HG03460 (cell line): Measurements from ENCODE around the gene TRPT1.

ENCODE experiments used
- ATAC-seq: cut with Tn5 transposase; IDR thresholded peaks from one replicate; pipeline ENCODE4 v1.9.1; 2021; ENCODE audit not compliant: unreplicated experiment

TRPT1 gene

DNA sequence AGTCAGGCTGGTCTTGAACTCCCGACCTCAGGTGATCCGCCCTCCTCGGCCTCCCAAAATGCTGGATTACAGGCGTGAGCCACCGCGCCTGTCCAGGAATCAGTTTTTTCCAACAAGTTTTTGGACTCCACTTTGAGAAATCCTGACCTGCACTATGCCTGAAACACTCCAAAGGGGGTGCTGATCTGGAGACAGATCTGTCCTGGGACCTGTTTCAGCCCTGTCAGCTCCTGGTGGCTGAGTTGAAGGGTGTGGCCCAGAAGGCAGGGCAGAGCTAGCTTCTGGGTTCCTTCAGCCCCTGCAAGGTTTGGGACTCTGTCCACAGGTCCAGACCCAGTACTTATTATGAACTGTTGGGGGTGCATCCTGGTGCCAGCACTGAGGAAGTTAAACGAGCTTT is 5.6 kb upstream of the TRPT1 start:
- no peak for ATAC-seq

DNA sequence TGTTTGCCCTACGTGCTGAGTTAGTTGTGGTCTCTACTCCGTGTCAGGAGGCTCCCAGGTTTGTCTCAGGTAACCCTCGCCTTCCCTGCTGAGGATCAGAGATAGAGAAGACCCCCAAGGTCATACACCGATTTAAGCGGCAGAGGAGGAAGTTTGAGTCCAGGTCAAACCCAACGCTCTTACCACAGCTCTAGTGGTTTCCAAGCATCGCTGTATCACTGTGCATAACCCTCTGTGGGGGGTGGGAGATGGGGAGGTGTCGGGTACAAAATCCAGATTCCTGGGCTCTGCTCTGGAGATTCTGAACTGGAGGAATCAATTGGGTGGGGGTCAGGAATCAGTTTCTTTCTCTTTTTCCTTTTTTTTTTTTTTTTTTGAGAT is 5.0 kb upstream of the TRPT1 start:
- ATAC-seq: no peak

DNA sequence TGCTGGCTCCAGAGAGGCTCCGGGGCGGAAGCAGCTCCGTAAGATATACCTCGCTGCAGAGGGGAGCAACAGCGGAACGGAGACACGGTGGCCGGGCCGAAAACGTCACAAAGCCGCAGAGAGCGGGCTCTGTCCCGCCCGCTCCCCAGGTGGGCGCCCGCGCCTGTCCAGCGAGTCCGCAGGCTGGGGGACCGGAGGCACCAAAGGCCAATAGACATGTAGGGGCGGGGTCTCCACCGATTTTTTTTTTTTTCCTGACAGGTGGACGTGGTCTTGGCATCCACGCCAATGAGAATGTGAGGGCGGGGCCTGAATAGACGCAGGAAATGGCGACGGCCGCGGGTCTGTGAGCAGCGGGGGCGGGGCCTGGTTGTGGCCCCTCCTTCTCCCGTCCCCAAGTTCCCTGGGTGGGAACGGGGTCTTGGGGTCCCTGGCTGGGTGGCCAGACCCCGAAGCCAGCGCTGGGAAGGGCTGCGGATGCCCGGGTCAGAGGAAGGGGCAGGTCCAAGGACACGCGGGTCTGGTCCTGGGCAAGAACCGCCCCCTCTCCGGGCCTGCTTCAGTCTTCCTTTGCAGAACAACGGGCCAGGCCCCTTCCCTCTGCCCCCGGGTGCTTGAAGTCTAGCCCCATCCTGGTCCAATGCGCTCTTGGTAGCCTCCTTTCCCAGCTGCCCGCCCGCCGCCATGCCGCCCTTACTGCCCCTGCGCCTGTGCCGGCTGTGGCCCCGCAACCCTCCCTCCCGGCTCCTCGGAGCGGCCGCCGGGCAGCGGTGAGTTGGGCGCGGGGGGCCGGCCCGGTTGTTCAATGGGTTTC is 4.4 kb upstream of the TRPT1 start, which contains the start of gene DNAJC4:
Gene DNAJC4 (plus strand): TSS at position 378 of the 814 bp plus-strand sequence. CDS start 307 bp downstream, at position 685.
- ATAC-seq: peak; percentile 41

DNA sequence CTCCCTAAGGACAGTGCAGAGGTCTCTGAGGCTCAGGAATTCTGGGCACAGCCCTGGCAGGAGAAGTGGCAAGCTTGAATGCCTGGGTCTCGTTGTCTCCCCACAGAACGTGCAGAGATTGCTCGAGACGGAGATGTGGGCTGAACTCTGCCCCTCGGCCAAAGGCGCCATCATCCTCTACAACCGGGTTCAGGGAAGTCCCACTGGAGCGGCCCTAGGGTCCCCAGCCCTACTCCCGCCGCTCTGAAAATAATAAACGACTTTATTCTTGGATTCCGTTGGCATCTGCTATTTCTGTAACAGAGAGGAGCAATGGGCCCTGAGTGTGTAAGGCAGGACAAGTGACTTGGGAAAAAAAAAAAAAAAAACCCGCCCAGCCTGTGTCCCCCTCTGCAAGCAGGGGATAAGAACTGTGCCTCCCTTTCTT is 3.8 kb upstream of the TRPT1 start:
- no peak for ATAC-seq

DNA sequence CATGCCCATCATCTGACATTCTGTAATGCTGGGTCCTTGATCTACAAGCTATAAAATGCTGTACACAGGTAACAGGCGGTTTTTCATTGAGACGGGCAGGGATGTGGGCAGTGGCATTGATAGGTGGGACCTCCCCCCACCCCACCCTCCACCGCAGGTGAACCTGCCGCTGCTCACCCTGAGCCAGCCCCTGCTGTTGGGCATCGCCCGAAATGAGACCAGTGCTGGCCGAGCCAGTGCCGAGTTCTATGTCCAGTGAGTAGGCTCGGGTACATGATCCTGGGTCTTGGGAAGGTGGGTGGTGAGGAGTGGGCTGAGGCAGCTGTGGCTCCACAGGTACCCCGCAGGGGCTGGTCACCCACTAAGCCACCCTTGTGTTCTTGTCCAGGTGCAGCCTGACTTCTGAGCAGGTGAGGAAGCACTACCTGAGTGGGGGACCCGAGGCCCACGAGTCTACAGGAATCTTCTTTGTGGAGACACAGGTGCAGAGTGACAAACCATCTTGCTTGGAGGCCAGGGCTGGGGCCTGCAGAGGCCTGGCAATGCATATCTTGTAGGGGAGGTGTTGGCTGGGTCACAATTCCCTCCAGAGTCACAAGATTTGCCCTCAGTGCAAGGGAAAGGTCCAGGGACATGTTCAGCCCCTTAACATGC is 3.2 kb upstream of the TRPT1 start:
- ATAC-seq: no peak

DNA sequence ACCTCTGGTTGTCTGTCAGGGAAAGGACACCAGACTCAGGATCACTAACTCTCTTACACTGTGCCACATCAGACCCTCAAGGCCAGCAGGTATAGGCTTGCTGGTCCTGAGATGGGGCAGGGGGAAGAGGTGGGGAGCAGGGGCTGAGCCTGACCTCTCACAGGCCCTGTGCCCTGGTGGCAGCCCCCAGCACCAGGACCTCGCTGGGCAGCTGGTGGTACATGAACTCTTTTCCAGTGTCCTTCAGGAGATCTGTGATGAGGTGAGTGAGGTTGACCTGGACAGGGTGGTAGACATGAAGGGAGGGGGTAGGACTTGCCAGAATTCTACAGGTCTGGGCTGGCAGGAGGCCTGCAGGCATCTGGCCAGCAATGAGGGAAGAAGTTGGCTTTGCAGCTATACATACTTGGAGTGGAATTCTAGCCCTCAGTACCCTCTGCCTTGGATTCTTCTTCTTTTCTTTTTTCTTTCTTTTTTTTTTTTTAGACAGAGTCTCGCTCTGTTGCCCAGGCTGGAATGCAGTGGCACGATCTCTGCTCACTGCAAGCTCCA is 1.5 kb upstream of the TRPT1 start:
- no peak for ATAC-seq

DNA sequence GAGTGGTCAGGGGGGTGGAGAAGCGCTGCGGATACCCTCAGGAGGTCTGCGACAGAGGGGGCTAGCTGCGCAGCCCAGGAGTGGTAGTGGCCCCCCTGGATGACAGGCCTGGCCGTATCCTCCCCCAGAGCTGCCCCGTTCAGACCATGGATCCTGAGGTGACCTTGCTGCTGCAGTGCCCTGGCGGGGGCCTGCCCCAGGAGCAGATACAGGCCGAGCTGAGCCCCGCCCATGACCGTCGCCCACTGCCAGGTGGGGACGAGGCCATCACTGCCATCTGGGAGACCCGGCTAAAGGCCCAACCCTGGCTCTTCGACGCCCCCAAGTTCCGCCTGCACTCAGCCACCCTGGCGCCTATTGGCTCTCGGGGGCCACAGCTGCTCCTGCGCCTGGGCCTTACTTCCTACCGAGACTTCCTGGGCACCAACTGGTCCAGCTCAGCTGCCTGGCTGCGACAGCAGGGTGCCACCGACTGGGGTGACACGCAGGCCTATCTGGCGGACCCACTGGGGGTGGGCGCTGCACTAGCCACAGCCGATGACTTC is 593 bp upstream of the TRPT1 start:
- ATAC-seq: peak; percentile 26

DNA sequence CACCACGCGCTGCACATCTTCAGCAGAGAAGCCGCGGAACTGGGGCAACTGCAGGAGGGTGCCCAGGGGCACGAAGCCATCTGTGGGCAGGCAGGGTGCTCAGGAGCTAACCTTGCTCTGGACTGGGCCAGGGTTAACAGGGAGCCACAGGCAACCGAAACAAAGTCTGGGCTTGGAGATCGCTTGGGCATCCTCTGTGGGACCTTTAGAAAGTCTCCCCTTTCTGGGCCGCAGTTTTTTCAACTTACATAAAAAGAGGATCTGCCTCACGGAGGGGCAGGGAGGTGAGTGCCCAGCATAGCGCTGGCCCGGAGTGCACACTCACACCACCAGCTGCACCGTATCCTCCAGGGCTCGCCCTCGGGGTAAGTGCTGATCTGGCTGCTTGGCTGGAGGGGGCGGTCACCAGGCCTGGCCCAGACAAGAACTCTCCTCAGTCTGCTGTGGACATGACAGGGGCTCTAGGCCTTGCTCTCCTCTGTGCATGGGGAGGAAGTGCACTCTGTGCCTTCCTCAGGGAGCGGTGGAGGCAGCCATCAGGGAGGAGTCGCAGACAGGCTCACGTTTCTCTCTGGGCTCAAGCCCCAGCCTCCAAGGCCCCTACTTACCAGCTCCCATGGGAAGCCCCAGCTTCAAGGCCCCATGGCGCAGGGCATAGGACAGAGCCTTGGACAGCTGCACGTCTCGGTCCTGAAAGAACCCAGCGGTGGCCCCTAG is 937 bp downstream of the TRPT1 start:
- no peak for ATAC-seq

DNA sequence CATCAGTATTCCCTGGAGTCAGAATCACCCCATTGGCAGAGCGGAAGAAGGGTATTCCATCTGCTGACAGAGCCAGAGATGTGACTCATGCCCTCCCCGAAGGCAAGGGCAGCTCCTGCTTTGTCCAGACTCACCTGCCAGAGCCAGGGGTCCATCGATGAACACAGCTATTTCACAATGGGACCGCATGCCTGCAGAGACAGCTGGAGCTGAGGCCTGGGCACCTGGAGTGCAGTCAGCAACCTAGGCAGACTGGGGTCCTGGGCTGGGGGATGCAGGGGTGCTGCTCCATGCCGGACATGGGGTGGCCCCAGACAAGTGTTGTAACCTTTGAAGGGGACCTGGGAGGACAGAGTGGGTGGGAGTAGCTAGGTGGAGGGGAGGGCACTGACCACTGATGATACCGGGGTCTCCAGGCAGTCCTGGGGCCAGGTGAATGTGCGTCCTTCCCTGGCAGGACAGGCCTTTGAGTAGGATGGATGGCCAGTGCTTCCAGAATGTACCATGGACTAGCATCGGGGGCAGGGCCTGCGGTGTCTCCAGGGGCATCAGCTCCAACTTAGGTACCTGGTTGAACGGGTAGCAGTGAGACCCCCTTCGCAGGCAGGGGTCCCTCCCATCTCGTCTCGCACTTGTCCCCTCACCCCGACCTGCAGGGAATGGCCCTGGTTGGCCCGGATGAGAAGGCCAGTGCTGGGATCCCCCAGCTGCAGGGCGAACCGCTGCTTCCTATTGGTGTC is 1.7 kb downstream of the TRPT1 start:
- ATAC-seq: no peak

DNA sequence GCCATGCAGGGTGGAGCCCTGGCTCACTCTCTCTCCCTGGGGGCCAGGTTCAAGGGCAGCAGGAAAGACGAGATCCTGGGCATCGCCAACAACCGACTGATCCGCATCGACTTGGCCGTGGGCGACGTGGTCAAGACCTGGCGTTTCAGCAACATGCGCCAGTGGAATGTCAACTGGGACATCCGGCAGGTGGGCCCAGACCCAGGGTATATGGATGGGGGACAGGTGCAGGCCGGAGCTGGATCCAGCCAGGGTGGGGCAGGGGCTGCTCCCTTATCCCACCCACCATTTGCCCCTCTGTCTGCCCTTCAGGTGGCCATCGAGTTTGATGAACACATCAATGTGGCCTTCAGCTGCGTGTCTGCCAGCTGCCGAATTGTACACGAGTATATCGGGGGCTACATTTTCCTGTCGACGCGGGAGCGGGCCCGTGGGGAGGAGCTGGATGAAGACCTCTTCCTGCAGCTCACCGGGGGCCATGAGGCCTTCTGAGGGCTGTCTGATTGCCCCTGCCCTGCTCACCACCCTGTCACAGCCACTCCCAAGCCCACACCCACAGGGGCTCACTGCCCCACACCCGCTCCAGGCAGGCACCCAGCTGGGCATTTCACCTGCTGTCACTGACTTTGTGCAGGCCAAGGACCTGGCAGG is 2.9 kb downstream of the TRPT1 start:
- ATAC-seq: no peak

DNA sequence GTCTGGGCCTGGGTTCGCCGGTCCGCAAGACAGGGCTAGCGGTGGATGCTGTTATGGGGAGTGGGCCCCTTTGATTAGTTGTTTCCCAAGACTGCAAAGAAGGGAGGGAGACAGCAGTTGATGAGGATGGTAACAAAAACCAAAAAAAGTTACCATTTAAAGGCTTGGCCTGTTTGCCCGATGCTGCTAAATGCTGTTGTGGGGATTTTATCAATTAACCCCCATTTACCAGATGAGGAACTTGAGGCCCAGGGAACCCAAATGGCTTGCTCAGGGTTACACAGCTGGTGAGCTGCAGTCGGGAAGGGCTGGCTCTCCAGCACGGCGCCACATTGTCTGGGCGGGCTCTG is 3.4 kb downstream of the TRPT1 start:
- ATAC-seq: no peak

DNA sequence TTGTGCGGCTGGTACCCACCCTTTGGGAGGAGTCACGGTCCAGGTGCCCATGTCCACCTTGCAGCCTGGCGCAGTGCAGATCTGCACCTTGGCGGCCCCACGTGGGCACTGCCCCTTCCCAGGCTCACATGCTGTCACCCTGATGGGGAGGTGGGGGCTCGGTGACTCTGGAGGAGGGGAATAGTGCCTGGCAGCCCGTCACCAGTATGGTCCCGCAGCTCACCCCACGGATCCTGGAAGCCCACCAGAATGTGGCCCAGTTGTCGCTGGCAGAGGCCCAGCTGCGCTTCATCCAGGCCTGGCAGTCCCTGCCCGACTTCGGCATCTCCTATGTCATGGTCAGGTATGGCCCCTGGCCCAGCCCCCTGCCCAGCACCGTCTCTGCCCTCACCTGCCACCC is 5.2 kb downstream of the TRPT1 start:
- ATAC-seq: no peak

DNA sequence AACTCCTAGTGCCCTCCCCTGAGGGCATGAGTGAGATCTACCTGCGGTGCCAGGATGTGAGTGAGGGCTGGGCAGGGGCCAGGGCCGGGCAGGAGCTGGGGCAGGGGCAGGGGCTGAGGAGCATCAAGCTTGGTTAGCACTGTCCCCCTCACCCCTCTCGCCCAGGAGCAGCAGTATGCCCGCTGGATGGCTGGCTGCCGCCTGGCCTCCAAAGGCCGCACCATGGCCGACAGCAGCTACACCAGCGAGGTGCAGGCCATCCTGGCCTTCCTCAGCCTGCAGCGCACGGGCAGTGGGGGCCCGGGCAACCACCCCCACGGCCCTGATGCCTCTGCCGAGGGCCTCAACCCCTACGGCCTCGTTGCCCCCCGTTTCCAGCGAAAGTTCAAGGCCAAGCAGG is 5.7 kb downstream of the TRPT1 start:
- no peak for ATAC-seq

DNA sequence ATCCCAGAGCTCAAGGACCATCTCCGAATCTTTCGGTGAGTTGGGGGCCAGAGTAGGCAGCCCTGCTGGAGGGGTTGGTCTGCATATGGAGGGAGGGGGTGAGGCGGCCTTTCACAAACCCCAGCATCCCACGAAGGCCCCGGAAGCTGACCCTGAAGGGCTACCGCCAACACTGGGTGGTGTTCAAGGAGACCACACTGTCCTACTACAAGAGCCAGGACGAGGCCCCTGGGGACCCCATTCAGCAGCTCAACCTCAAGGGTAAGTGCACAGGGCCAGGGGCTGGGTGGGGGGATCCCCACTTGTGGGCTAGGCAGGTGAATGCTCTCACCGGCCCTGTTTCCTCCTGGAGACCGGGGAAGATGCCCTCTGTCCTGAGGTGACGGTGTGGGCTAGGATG is 6.2 kb downstream of the TRPT1 start:
- ATAC-seq: no peak

DNA sequence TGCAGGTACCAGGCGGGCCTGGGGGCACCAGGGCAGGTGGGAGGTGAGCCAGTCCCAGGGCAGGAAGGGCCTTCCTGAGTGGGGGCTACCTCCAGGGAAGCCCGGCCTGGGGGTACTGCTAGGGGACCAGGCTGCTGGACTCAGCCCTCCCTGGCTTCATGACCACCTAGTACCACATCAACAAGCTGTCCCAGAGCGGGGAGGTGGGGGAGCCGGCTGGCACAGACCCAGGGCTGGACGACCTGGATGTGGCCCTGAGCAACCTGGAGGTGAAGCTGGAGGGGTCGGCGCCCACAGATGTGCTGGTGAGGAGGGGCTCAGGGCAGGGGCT is 6.7 kb downstream of the TRPT1 start:
- no peak for ATAC-seq

DNA sequence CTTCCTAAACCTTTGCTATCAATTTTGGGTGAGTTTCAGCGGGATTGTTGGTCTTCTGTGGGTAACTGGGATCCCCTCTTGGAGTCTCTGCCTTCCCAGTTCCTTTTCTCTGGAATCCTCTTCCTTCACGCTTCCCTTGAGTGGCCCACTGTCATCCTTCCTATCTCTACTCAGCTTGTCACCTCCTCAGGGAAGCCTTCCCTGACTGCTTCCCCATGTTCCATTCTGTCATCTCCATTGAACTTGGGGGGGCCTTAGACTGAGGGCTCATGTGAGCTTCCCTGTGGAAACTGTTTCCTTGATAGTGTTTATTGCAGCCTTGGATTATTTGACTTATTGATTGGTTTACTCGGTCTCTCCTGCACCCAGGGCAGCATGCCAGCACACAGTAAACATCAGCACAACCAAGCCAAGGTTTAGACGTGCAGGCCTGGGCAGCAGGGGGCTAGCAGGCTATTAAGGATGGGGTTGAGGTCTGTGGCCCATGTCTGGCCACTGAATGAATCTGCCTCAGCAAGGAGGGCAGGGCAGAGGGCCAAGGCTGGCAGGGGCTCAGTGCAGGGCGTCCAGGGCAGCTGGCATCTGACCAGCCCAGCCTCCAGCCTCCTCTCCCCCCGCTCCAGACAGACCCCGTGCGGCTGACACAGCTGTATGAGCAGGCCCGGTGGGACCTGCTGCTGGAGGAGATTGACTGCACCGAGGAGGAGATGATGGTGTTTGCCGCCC is 7.2 kb downstream of the TRPT1 start:
- no peak for ATAC-seq

DNA sequence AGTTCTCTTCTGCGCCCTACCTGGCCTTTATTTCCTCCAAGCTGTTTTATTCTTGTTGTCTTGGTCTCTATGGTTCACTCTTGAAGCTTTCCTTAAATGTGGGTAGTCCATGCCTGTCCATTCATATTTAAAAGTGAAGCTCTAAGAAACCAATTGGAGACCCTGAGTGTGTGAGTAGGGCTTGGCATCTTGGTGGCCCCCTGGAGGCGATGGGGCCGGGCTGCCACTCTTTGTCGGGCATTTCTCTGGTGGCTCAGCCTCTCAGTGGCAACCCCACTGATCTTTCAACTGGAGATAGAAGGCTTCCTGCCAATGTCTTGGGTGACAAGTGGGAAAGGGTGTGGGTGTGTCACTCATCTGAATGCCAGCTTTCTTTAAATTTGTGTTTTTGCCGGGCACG is 9.1 kb downstream of the TRPT1 start:
- no peak for ATAC-seq

DNA sequence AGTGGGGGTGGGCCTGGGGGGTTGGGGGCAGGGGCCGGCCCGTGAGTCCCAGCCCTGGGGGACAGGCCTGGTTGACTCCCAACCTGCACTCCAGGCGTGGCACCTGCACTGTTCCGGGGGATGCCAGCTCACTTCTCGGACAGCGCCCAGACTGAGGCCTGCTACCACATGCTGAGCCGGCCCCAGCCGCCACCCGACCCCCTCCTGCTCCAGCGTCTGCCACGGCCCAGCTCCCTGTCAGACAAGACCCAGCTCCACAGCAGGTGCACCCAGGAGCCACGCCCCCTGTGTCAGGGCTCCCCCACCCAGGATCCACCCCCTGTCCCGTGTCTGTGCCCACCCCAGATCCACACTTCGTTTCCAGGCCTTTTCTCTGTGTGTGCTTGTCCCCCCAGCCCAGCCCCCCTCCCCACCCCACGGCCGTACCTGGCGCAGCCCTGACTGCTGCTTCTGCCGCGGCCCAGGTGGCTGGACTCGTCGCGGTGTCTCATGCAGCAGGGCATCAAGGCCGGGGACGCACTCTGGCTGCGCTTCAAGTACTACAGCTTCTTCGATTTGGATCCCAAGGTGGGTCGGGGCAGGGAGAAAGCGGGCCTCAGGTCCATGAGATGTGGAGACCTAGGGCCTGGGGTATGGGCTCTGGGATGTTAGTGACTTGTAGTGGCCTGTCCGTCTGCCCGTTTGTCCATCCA is 14.7 kb downstream of the TRPT1 start:
- no peak for ATAC-seq
